GM12878 (cell line): Measurements from ENCODE around the gene TTYH3. TPM values are rescaled to one million over a fixed set of nuclear protein-coding genes. Genes with fewer than 3 reads are reported as not detected.

Source experiments
- ATAC-seq: fragments of 200-7000 bp; cut with Tn5 transposase; 3 replicates; pipeline ENCODE4 v1.9.1; 2020; ENCODE audit warnings: mild to moderate bottlenecking, moderate library complexity
- BruUV-seq: library from RNA; stranded (reverse); fragments of 400-500 nt; replicated peaks from 2 replicates; lab custom pipeline; 2021; lab: Mats Ljungman, UMichigan
- CTCF ChIA-PET: fragments of 300-600 bp; sonication (Branson Sonifier 250); formaldehyde crosslinking; extraction: SDS; loops from one replicate; lab custom pipeline; 2021; ENCODE audit warnings: inconsistent platforms; lab: Yijun Ruan, JAX
- POLR2A ChIA-PET: fragments of 350-600 bp; formaldehyde crosslinking; extraction: SDS; loops from one replicate; lab custom pipeline; 2021; ENCODE audit warnings: inconsistent platforms; lab: Charles Lee
- RAD21 ChIA-PET: fragments of 300-600 bp; sonication (Branson Sonifier 250); formaldehyde crosslinking; loops from one replicate; lab custom pipeline; 2023; ENCODE audit warnings: antibody characterized with exemption; ENCODE audit not compliant: unreplicated experiment; lab: Charles Lee
- SMC1A ChIA-PET: fragments of 300-600 bp; sonication (Branson Sonifier 250); formaldehyde crosslinking; loops from one replicate; lab custom pipeline; 2023; ENCODE audit not compliant: unreplicated experiment, uncharacterized antibody; lab: Charles Lee
- DNase-seq: peaks from one replicate; pipeline ENCODE4 v3.0.0-alpha.2; 2011; ENCODE audit warnings: low read depth, low spot score
- FAIRE-seq: peaks from 3 replicates; lab custom pipeline; 2011; peaks lifted over from hg19 to GRCh38; lab: Jason Lieb, UNC
- H2AFZ ChIP-seq: 2 replicates; pipeline ENCODE4 v1.6.0; 2011; ENCODE audit warnings: low read depth, low read length, control low read depth; ENCODE audit not compliant: control insufficient read depth
- H3K27ac ChIP-seq: 2 replicates; pipeline ENCODE4 v1.5.1; 2011; ENCODE audit warnings: control low read depth; ENCODE audit not compliant: control insufficient read depth, insufficient read depth
- H3K27me3 ChIP-seq, 2 experiments: replicated peaks in 1 of 2; 2 replicates each; pipeline versions ENCODE4 v1.6.0 to v1.6.1; 2011; ENCODE audit warnings: low read length in 1 of 2; ENCODE audit not compliant: control insufficient read depth in 2 of 2, insufficient read depth in 2 of 2
- H3K36me3 ChIP-seq, 2 experiments: 2 replicates each; pipeline ENCODE4 v1.5.1; 2011; ENCODE audit warnings: low read length in 1 of 2; ENCODE audit not compliant: control insufficient read depth in 2 of 2, insufficient read depth in 2 of 2
- H3K4me1 ChIP-seq: 2 replicates; pipeline ENCODE4 v1.6.1; 2011; ENCODE audit warnings: mild to moderate bottlenecking, low read length, moderate library complexity, mixed read lengths; ENCODE audit not compliant: control insufficient read depth, insufficient read depth
- H3K4me2 ChIP-seq: 2 replicates; pipeline ENCODE4 v1.6.0; 2011; ENCODE audit warnings: control low read depth; ENCODE audit not compliant: control insufficient read depth, insufficient read depth
- H3K4me3 ChIP-seq: fragments of 200-600 bp; sonication (generic); 2 replicates; pipeline ENCODE4 v1.5.1; 2016
- H3K79me2 ChIP-seq: 2 replicates; pipeline ENCODE4 v1.6.0; 2011; ENCODE audit warnings: low read length; ENCODE audit not compliant: control insufficient read depth, insufficient read depth
- H3K9ac ChIP-seq: 2 replicates; pipeline ENCODE4 v1.8.0; 2011; ENCODE audit warnings: low read length, control low read depth, mixed read lengths; ENCODE audit not compliant: control insufficient read depth, insufficient read depth
- H3K9me3 ChIP-seq: replicated peaks from 3 replicates; pipeline ENCODE4 v1.5.1; 2011; ENCODE audit warnings: mild to moderate bottlenecking, low read length; ENCODE audit not compliant: control insufficient read depth, insufficient read depth
- H4K20me1 ChIP-seq: 2 replicates; pipeline ENCODE4 v1.6.0; 2011; ENCODE audit not compliant: control insufficient read depth, insufficient read depth
- WGBS: methylation state at CpG from one replicate; pipeline ENCODE4 v1.1.6; 2016; ENCODE audit warnings: low lambda C conversion rate; ENCODE audit not compliant: insufficient replicate concordance, insufficient coverage; ENCODE audit errors: missing lambda C conversion rate; 5-methylcytosine and 5-hydroxymethylcytosine counted together
- in situ Hi-C: fragments of 300-500 bp; cut with MboI; formaldehyde crosslinking; loops from 9 replicates; pipeline ENCODE4 v1.14.3; 2018; ENCODE audit warnings: mixed read lengths
- intact Hi-C: fragments of 100-400 bp; cut with micrococcal nuclease; formaldehyde crosslinking; loops from one replicate; pipeline ENCODE4 v1.14.2; 2022; ENCODE audit not compliant: unreplicated experiment
- polyA plus RNA-seq, 11 experiments: library from polyadenylated mRNA; depleted of rRNA in 4 of 11; unstranded in 6 of 11; stranded (reverse) in 5 of 11; fragments of >200 nt; fragmentation: Nextera tagmentation in 4 of 11; fragmentation: Illumina TruSeq in 1 of 11; extraction: Ambion mirVana in 4 of 11; extraction: Trizol in 1 of 11; gene quantifications; 1 replicate in 1 of 11; 2 replicates in 10 of 11; pipeline versions ENCODE4 v1.2.1 to v1.2.3, GENCODE V29; 2011 to 2016; ENCODE audit warnings: inconsistent platforms in 2 of 11, missing spikeins in 2 of 11, low read depth in 1 of 11
- total RNA-seq, 4 experiments: library from RNA; depleted of rRNA in 3 of 4; stranded (reverse); fragments of >200 nt in 3 of 4; fragmentation: Illumina TruSeq in 1 of 4; extraction: Trizol in 1 of 4; gene quantifications; 2 replicates each; pipeline versions ENCODE4 v1.2.1 to v1.2.3, GENCODE V29; 2013 to 2021
- TF ChIP-seq, protein P1 (sequence below): IDR thresholded peaks from 2 replicates; pipeline ENCODE4 v1.6.1; 2011; ENCODE audit warnings: low read depth, mild to moderate bottlenecking, low read length, moderate library complexity, borderline replicate concordance; ENCODE audit errors: extremely low read depth
- TF ChIP-seq, protein P2 (sequence below): fragments of 450-650 bp; IDR thresholded peaks from 2 replicates; pipeline ENCODE4 v1.6.1; 2016; ENCODE audit warnings: mild to moderate bottlenecking, moderate library complexity, borderline replicate concordance

Gene TTYH3
- total and polyA plus RNA-seq, 10 of the 15 experiments (the other 5 are each of a cell fraction or from before 2014, with no cell fraction given): 0.79 to 71.4 (median 10.5) TPM

DNA sequence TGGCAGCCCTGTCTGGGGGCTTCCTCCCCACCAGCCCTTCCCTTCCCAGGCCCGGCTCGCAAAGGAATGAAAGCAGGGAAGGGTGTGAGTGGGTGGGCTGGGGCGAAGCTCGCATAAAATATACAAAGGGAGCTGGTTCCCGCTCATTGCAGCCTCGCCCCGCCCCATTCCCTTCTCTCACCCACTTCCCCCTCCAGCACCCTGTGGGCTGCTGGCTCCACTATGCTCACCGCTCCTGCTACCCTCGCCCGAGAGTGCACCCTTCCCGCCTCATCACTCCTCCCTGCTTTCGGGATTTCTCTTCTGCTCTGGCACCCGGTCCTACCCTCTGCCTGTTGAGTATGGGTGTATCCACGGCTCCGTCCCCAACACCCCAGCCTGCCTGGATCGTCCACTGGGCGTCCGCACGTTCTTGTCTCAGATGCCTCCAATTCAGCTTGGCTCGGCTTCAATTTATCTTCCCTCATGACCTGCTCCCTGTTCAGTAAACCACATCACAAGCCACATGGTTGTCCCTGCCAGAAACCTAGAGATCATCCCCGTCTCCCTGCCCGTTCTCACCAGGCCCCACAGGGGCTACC is 14.4 kb upstream of the TTYH3 start:
- DNase-seq (no peak), FAIRE-seq (no peak), ATAC-seq (no peak)
- RAD21 ChIA-PET: no interaction called here
- CTCF ChIA-PET: no interaction called here
- Histone ChIP-seq H3K27ac (no peak overlapping the region), H3K4me1 (no peaks in the 10 kb centered on the region; the same call in 1 of the 2 replicates), H4K20me1 (no peaks in the 10 kb centered on the region), H2AFZ (no peak overlapping the region), H3K4me2 (no peak overlapping the region), H3K79me2 (no peaks in the 10 kb centered on the region), H3K4me3 (no peak overlapping the region), H3K9me3 (no peaks in the 10 kb centered on the region), H3K36me3 (no peaks in the 10 kb centered on the region), H3K27me3 (no peaks in the 10 kb centered on the region), H3K9ac (no peak overlapping the region)
- TF ChIP-seq, protein P1, sequence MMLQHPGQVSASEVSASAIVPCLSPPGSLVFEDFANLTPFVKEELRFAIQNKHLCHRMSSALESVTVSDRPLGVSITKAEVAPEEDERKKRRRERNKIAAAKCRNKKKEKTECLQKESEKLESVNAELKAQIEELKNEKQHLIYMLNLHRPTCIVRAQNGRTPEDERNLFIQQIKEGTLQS: no peak
- TF ChIP-seq, protein P2, sequence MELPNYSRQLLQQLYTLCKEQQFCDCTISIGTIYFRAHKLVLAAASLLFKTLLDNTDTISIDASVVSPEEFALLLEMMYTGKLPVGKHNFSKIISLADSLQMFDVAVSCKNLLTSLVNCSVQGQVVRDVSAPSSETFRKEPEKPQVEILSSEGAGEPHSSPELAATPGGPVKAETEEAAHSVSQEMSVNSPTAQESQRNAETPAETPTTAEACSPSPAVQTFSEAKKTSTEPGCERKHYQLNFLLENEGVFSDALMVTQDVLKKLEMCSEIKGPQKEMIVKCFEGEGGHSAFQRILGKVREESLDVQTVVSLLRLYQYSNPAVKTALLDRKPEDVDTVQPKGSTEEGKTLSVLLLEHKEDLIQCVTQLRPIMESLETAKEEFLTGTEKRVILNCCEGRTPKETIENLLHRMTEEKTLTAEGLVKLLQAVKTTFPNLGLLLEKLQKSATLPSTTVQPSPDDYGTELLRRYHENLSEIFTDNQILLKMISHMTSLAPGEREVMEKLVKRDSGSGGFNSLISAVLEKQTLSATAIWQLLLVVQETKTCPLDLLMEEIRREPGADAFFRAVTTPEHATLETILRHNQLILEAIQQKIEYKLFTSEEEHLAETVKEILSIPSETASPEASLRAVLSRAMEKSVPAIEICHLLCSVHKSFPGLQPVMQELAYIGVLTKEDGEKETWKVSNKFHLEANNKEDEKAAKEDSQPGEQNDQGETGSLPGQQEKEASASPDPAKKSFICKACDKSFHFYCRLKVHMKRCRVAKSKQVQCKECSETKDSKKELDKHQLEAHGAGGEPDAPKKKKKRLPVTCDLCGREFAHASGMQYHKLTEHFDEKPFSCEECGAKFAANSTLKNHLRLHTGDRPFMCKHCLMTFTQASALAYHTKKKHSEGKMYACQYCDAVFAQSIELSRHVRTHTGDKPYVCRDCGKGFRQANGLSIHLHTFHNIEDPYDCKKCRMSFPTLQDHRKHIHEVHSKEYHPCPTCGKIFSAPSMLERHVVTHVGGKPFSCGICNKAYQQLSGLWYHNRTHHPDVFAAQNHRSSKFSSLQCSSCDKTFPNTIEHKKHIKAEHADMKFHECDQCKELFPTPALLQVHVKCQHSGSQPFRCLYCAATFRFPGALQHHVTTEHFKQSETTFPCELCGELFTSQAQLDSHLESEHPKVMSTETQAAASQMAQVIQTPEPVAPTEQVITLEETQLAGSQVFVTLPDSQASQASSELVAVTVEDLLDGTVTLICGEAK: no peak
- 50% methylated on average over 16 of the region's 22 CpGs for WGBS
- in situ Hi-C loops: no loop called here
- SMC1A ChIA-PET: no interaction called here
- BruUV-seq: no TSS peak
- intact Hi-C loops: no loop called here
- POLR2A ChIA-PET: no interaction called here
